ENCODE data around the gene ATG4B.
A peak's percentile ranks its signal among the peaks of the same experiment; 100 is the strongest.

The ATG4B gene

GRCh38 chr2:241636182-241637017, 1.1 kb upstream of the ATG4B start:
- Histone ChIP-seq H3K27me3 (ENCODE audit: insufficient read depth, low read length, poor library complexity) (no peaks in the 10 kb centered on the region), H3K9ac (ENCODE audit: low read depth, low read length) (peak overlapping the region; percentile 92), H3K4me1 (ENCODE audit: insufficient read depth, low read length) (peaks cover 44% of the 10 kb centered on the region), H2AFZ (ENCODE audit: low read depth, low read length) (peak overlapping the region; percentile 95), H3K79me2 (ENCODE audit: insufficient read depth, low read length) (peaks cover 89% of the 10 kb centered on the region), H3K9me3 (ENCODE audit: insufficient read depth, low read length, severe bottlenecking) (peaks cover 13% of the 10 kb centered on the region), H3K4me2 (ENCODE audit: insufficient read depth, low read length) (peak overlapping the region; percentile 81), H3K36me3 (ENCODE audit: insufficient read depth, low read length) (peaks cover 53% of the 10 kb centered on the region), H3K27ac (ENCODE audit: low read length) (peak overlapping the region; percentile 100), H3K4me3 (ENCODE audit: low read depth in 1 of 2, low read length in 2 of 2) (peak overlapping the region; percentile 78 to 97), H4K20me1 (ENCODE audit: insufficient read depth, low read length) (peaks cover 25% of the 10 kb centered on the region)
- DNase-seq (peak; percentile 44), ATAC-seq (ENCODE audit: insufficient read depth, low read depth) (peak; percentile 46)
- no peak for TF ChIP-seq CTCF (IDR thresholded peaks at IDR 0.05; ENCODE audit: borderline replicate concordance, extremely low read depth, low read length, poor library complexity, severe bottlenecking)
- no peak for TF ChIP-seq EZH2 (IDR thresholded peaks at IDR 0.05; ENCODE audit: borderline replicate concordance, low read depth, low read length, severe bottlenecking)

GRCh38 chr2:241637795-241638660, 535 bp downstream of the ATG4B start:
- Histone ChIP-seq H4K20me1 (ENCODE audit: insufficient read depth, low read length) (peaks cover 27% of the 10 kb centered on the region), H3K27me3 (ENCODE audit: insufficient read depth, low read length, poor library complexity) (no peaks in the 10 kb centered on the region), H3K9ac (ENCODE audit: low read depth, low read length) (peak overlapping the region; percentile 92), H3K36me3 (ENCODE audit: insufficient read depth, low read length) (peaks cover 36% of the 10 kb centered on the region), H3K27ac (ENCODE audit: low read length) (peak overlapping the region; percentile 100), H3K4me2 (ENCODE audit: insufficient read depth, low read length) (peak overlapping the region; percentile 81), H3K4me3 (ENCODE audit: low read depth in 1 of 2, low read length in 2 of 2) (peak overlapping the region; percentile 42 to 97; a peak in 3 of 4 replicates), H2AFZ (ENCODE audit: low read depth, low read length) (peak overlapping the region; percentile 95), H3K79me2 (ENCODE audit: insufficient read depth, low read length) (peaks cover 90% of the 10 kb centered on the region), H3K4me1 (ENCODE audit: insufficient read depth, low read length) (peaks cover 44% of the 10 kb centered on the region), H3K9me3 (ENCODE audit: insufficient read depth, low read length, severe bottlenecking) (peaks cover 13% of the 10 kb centered on the region)
- DNase-seq (no peak), ATAC-seq (ENCODE audit: insufficient read depth, low read depth) (peak; percentile 60)
- TF ChIP-seq EZH2 (IDR thresholded peaks at IDR 0.05; ENCODE audit: borderline replicate concordance, low read depth, low read length, severe bottlenecking) = no peak
- no peak for TF ChIP-seq CTCF (IDR thresholded peaks at IDR 0.05; ENCODE audit: borderline replicate concordance, extremely low read depth, low read length, poor library complexity, severe bottlenecking)

GRCh38 chr2:241638940-241639339, 1.4 kb downstream of the ATG4B start:
- Histone ChIP-seq H3K4me1 (ENCODE audit: insufficient read depth, low read length) (peaks cover 44% of the 10 kb centered on the region), H3K9ac (ENCODE audit: low read depth, low read length) (peak overlapping the region; percentile 92; the same call in 1 of the 2 replicates), H3K4me3 (ENCODE audit: low read depth in 1 of 2, low read length in 2 of 2) (peak overlapping the region in 1 of 2 experiments; percentile 97; a peak in 3 of 4 replicates), H3K4me2 (ENCODE audit: insufficient read depth, low read length) (peak overlapping the region; percentile 81), H3K79me2 (ENCODE audit: insufficient read depth, low read length) (peaks cover 89% of the 10 kb centered on the region), H2AFZ (ENCODE audit: low read depth, low read length) (no peak overlapping the region), H4K20me1 (ENCODE audit: insufficient read depth, low read length) (peaks cover 32% of the 10 kb centered on the region), H3K27me3 (ENCODE audit: insufficient read depth, low read length, poor library complexity) (no peaks in the 10 kb centered on the region), H3K9me3 (ENCODE audit: insufficient read depth, low read length, severe bottlenecking) (peaks cover 13% of the 10 kb centered on the region), H3K36me3 (ENCODE audit: insufficient read depth, low read length) (peaks cover 30% of the 10 kb centered on the region), H3K27ac (ENCODE audit: low read length) (no peak overlapping the region)
- no peak for ATAC-seq (ENCODE audit: insufficient read depth, low read depth)
- DNase-seq = no peak
- no peak for TF ChIP-seq CTCF (IDR thresholded peaks at IDR 0.05; ENCODE audit: borderline replicate concordance, extremely low read depth, low read length, poor library complexity, severe bottlenecking)
- TF ChIP-seq EZH2 (IDR thresholded peaks at IDR 0.05; ENCODE audit: borderline replicate concordance, low read depth, low read length, severe bottlenecking) = no peak
